ENCODE measurements around the gene ZFAND4. TPM values are rescaled to one million over a fixed set of nuclear protein-coding genes. Genes with fewer than 3 reads are reported as not detected.
A peak's percentile ranks its signal among the peaks of the same experiment; 100 is the strongest.
"Not testable (repeated sequence)": the region's sequence is repeated elsewhere in the genome, so short reads cannot be mapped to it uniquely, and the experiment has no call there.

Gene ZFAND4
- total and polyA plus RNA-seq, 4 donors = 3.2 to 15.7 (median 8.0) TPM

GRCh38 chr10:45673074-45673648 lies 589 bp upstream of the ZFAND4 start:
- no peaks in the 10 kb centered on the region for H3K27me3 ChIP-seq (ENCODE audit: control insufficient read depth in 4 of 4, insufficient read depth in 4 of 4, low read length in 3 of 4)
- TF ChIP-seq CTCF (IDR thresholded peaks at IDR 0.05; ENCODE audit: low read depth, low read length, missing input control) = no peak
- TF ChIP-seq ATF3 (IDR thresholded peaks at IDR 0.05) = no peak
- peak; percentile 67 for TF ChIP-seq FOXA2 (IDR thresholded peaks at IDR 0.05)
- TF ChIP-seq NR2F2 (IDR thresholded peaks at IDR 0.05) = no peak
- no peak for TF ChIP-seq SP1 (IDR thresholded peaks at IDR 0.05)
- no peak for TF ChIP-seq HNF4G (IDR thresholded peaks at IDR 0.05)
- TF ChIP-seq ZBTB33 (IDR thresholded peaks at IDR 0.05) = no peak
- TF ChIP-seq GABPA (IDR thresholded peaks at IDR 0.05 in 1 of 2, conservative IDR thresholded peaks at IDR 0.05 in 1 of 2) = no peak
- no peak for TF ChIP-seq FOXA1 (IDR thresholded peaks at IDR 0.05)
- TF ChIP-seq EGR1 (IDR thresholded peaks at IDR 0.05; ENCODE audit: low read depth in 2 of 2) = no peak
- peak in 1 of 2 donors; percentile 19 for TF ChIP-seq RXRA (IDR thresholded peaks at IDR 0.05)
- no peak for TF ChIP-seq TAF1 (conservative IDR thresholded peaks at IDR 0.05)
- peak; percentile 71 for TF ChIP-seq YY1 (IDR thresholded peaks at IDR 0.05)
- TF ChIP-seq HNF4A (conservative IDR thresholded peaks at IDR 0.05) = peak in 1 of 2 donors; percentile 30
- TF ChIP-seq MAX (IDR thresholded peaks at IDR 0.05) = peak; percentile 62
- TF ChIP-seq REST (IDR thresholded peaks at IDR 0.05) = no peak
- TF ChIP-seq JUND (IDR thresholded peaks at IDR 0.05) = no peak
- peak; percentile 7 to 36 for TF ChIP-seq RAD21 (IDR thresholded peaks at IDR 0.05)
- H3K9me3 ChIP-seq (ENCODE audit: control insufficient read depth in 4 of 4, low read length in 3 of 4) = no peaks in the 10 kb centered on the region
- H3K9ac ChIP-seq (ENCODE audit: low read depth in 1 of 2, low read length in 2 of 2) = peak overlapping the region; percentile 71 to 81
- 29% methylated on average over 19 of the region's 19 CpGs for WGBS
- DNase-seq (ENCODE audit: low spot score) = no peak
- H3K4me3 ChIP-seq (ENCODE audit: low read depth in 1 of 3, low read length in 3 of 3) = peak overlapping the region; percentile 61 to 64 (median 61)
- peaks cover 0 to 8% (median under 1%) of the 10 kb centered on the region in 4 donors for H3K4me1 ChIP-seq (ENCODE audit: control insufficient read depth in 4 of 4, insufficient read depth in 4 of 4, low read length in 3 of 4)
- H3K27ac ChIP-seq (ENCODE audit: low read depth in 1 of 2, low read length in 2 of 2) = peak overlapping the region; percentile 97 to 99
- H3K36me3 ChIP-seq (ENCODE audit: control insufficient read depth in 4 of 4, insufficient read depth in 3 of 4, low read depth in 1 of 4, low read length in 3 of 4) = no peaks in the 10 kb centered on the region

GRCh38 chr10:45671300-45671699 lies 1.3 kb downstream of the ZFAND4 start:
- not testable (repeated sequence) for H3K27ac ChIP-seq (ENCODE audit: low read depth in 1 of 2, low read length in 2 of 2); H3K36me3 ChIP-seq (ENCODE audit: control insufficient read depth in 4 of 4, insufficient read depth in 3 of 4, low read depth in 1 of 4, low read length in 3 of 4); H3K27me3 ChIP-seq (ENCODE audit: control insufficient read depth in 4 of 4, insufficient read depth in 4 of 4, low read length in 3 of 4); DNase-seq (ENCODE audit: low spot score); H3K4me1 ChIP-seq (ENCODE audit: control insufficient read depth in 4 of 4, insufficient read depth in 4 of 4, low read length in 3 of 4); H3K9ac ChIP-seq (ENCODE audit: low read depth in 1 of 2, low read length in 2 of 2); H3K9me3 ChIP-seq (ENCODE audit: control insufficient read depth in 4 of 4, low read length in 3 of 4)
- 88% methylated on average over 4 of the region's 4 CpGs for WGBS
- H3K4me3 ChIP-seq (ENCODE audit: low read depth in 1 of 3, low read length in 3 of 3) = peak overlapping the region in 2 of 3 donors; percentile 74 to 88

GRCh38 chr10:45669897-45670296 lies 2.7 kb downstream of the ZFAND4 start:
- not testable (repeated sequence) for H3K9me3 ChIP-seq (ENCODE audit: control insufficient read depth in 4 of 4, low read length in 3 of 4); H3K9ac ChIP-seq (ENCODE audit: low read depth in 1 of 2, low read length in 2 of 2); H3K27ac ChIP-seq (ENCODE audit: low read depth in 1 of 2, low read length in 2 of 2); H3K27me3 ChIP-seq (ENCODE audit: control insufficient read depth in 4 of 4, insufficient read depth in 4 of 4, low read length in 3 of 4); DNase-seq (ENCODE audit: low spot score); H3K4me3 ChIP-seq (ENCODE audit: low read depth in 1 of 3, low read length in 3 of 3); H3K4me1 ChIP-seq (ENCODE audit: control insufficient read depth in 4 of 4, insufficient read depth in 4 of 4, low read length in 3 of 4); H3K36me3 ChIP-seq (ENCODE audit: control insufficient read depth in 4 of 4, insufficient read depth in 3 of 4, low read depth in 1 of 4, low read length in 3 of 4)
- whole genome bisulfite sequencing = 76% methylated on average over 3 of the region's 3 CpGs

All from liver (tissue), 9 donors.